A673 (cell line): ENCODE measurements around the gene PRR7. TPM values are rescaled to one million over a fixed set of nuclear protein-coding genes. Genes with fewer than 3 reads are reported as not detected.
A peak's percentile ranks its signal among the peaks of the same experiment; 100 is the strongest.

ENCODE experiments used
- BruUV-seq: library from RNA; stranded (reverse); fragments of 400-500 nt; replicated peaks from 2 replicates; lab custom pipeline; 2021; lab: Mats Ljungman, UMichigan
- CTCF ChIA-PET: fragments of 300-600 bp; sonication (Branson Sonifier 250); formaldehyde crosslinking; loops from one replicate; lab custom pipeline; 2022; ENCODE audit warnings: antibody characterized with exemption; lab: Charles Lee
- POLR2A ChIA-PET: fragments of 300-600 bp; sonication (Branson Sonifier 250); formaldehyde crosslinking; loops from one replicate; lab custom pipeline; 2022; ENCODE audit warnings: antibody characterized with exemption; ENCODE audit not compliant: low non-redundant PET; lab: Charles Lee
- DNase-seq: peaks from one replicate; pipeline ENCODE4 v3.0.0-alpha.2; 2015; ENCODE audit warnings: low spot score
- H3K27ac ChIP-seq: fragments of 200-600 bp; sonication (generic); 2 replicates; pipeline ENCODE4 v1.5.1; 2016; ENCODE audit warnings: mixed run types, low read depth, mild to moderate bottlenecking, mixed read lengths, antibody characterized with exemption, low read length; ENCODE audit not compliant: poor library complexity, severe bottlenecking
- H3K27me3 ChIP-seq: fragments of 200-600 bp; sonication (generic); replicated peaks from 2 replicates; pipeline ENCODE4 v1.6.1; 2017; ENCODE audit warnings: mixed run types, low read depth, mild to moderate bottlenecking, mixed read lengths, antibody characterized with exemption, low read length; ENCODE audit not compliant: insufficient read depth, poor library complexity
- H3K36me3 ChIP-seq: fragments of 200-600 bp; sonication (generic); 2 replicates; pipeline ENCODE4 v1.6.1; 2016; ENCODE audit warnings: mixed run types, mild to moderate bottlenecking, mixed read lengths, antibody characterized with exemption, low read length; ENCODE audit not compliant: insufficient read depth, poor library complexity, severe bottlenecking
- H3K4me1 ChIP-seq: fragments of 200-600 bp; sonication (generic); 2 replicates; pipeline ENCODE4 v1.6.1; 2017; ENCODE audit warnings: mixed run types, mild to moderate bottlenecking, mixed read lengths, antibody characterized with exemption, low read length; ENCODE audit not compliant: insufficient read depth, poor library complexity, severe bottlenecking
- H3K4me3 ChIP-seq: fragments of 200-600 bp; sonication (generic); 2 replicates; pipeline ENCODE4 v1.5.1; 2016; ENCODE audit warnings: low read depth, mixed run types, mild to moderate bottlenecking, mixed read lengths, low read length; ENCODE audit not compliant: poor library complexity, severe bottlenecking
- H3K9me3 ChIP-seq: fragments of 200-600 bp; sonication (generic); 2 replicates; pipeline ENCODE4 v1.6.1; 2016; ENCODE audit warnings: mixed run types, low read depth, mild to moderate bottlenecking, mixed read lengths, antibody characterized with exemption, low read length; ENCODE audit not compliant: poor library complexity, severe bottlenecking
- CTCF ChIP-seq: fragments of 300-800, 200-600 bp; sonication (generic); conservative IDR thresholded peaks from 2 replicates; pipeline ENCODE4 v1.5.1; 2017; ENCODE audit warnings: low read depth, mild to moderate bottlenecking, antibody characterized with exemption, low read length, moderate library complexity, mixed read lengths
- EZH2 ChIP-seq: fragments of 200-600 bp; sonication (generic); IDR thresholded peaks from 2 replicates; pipeline ENCODE4 v1.6.1; 2017; ENCODE audit warnings: borderline replicate concordance, low read depth, mild to moderate bottlenecking, mixed read lengths, antibody characterized with exemption, low read length; ENCODE audit not compliant: poor library complexity, severe bottlenecking
- intact Hi-C: fragments of 100-400 bp; cut with micrococcal nuclease; formaldehyde crosslinking; loops from one replicate; pipeline ENCODE4 v1.10.0; 2022; ENCODE audit not compliant: unreplicated experiment
- total RNA-seq: library from RNA; stranded (reverse); gene quantifications from 2 replicates; pipeline ENCODE4 v1.2.3, GENCODE V29; 2021

The PRR7 gene
- total RNA-seq, 1 experiment from 2014 or later: 3.0 TPM

- no peak for DNase-seq
- Histone ChIP-seq H3K4me3 (no peak overlapping the region), H3K9me3 (no peaks in the 10 kb centered on the region), H3K36me3 (peaks cover 9% of the 10 kb centered on the region), H3K27me3 (no peaks in the 10 kb centered on the region), H3K27ac (peak overlapping the region; percentile 34), H3K4me1 (peaks cover 27% of the 10 kb centered on the region)
- BruUV-seq: no TSS peak
- TF ChIP-seq EZH2 (no peak), CTCF (no peak)
- intact Hi-C loops: no loop called here
- ChIA-PET POLR2A (no interaction called here), CTCF (no interaction called here)
These were observed 28.4 kb downstream of the PRR7 start for GRCh38 chr5:177474846-177475562.

GRCh38 chr5:177475563-177476427 is 29.2 kb downstream of the PRR7 start:
- no peak for TF ChIP-seq CTCF
- no peak for TF ChIP-seq EZH2
- Histone ChIP-seq H3K36me3 (peaks cover 9% of the 10 kb centered on the region), H3K27ac (no peak overlapping the region), H3K9me3 (no peaks in the 10 kb centered on the region), H3K4me1 (peaks cover 19% of the 10 kb centered on the region), H3K27me3 (no peaks in the 10 kb centered on the region), H3K4me3 (no peak overlapping the region)
- CTCF ChIA-PET: no interaction called here
- no peak for DNase-seq
- no TSS peak for BruUV-seq
- intact Hi-C loops: no loop called here
- POLR2A ChIA-PET: no interaction called here

GRCh38 chr5:177476531-177477233 is 30.1 kb downstream of the PRR7 start:
- no TSS peak for BruUV-seq
- intact Hi-C loops: no loop called here
- no peak overlapping the region for H3K27ac ChIP-seq
- POLR2A ChIA-PET: no interaction called here
- no peak for DNase-seq
- TF ChIP-seq EZH2 (no peak), CTCF (no peak)
- CTCF ChIA-PET: no interaction called here
- peaks cover 10% of the 10 kb centered on the region for H3K4me1 ChIP-seq
- no peaks in the 10 kb centered on the region for H3K27me3 ChIP-seq
- H3K9me3 ChIP-seq: no peaks in the 10 kb centered on the region
- no peak overlapping the region for H3K4me3 ChIP-seq
- H3K36me3 ChIP-seq: peaks cover 4% of the 10 kb centered on the region
